ENCODE data around the gene TMPRSS3.

GRCh38 chr21:42441963-42442362 lies 46.1 kb upstream of the TMPRSS3 start:
- TF ChIP-seq CHD2 (IDR thresholded peaks at IDR 0.05; ENCODE audit: low read depth, low read length) (no peak), CTCF (CRISPR knock-in tag; IDR thresholded peaks at IDR 0.05) (no peak), ZFP62 (CRISPR knock-in tag; IDR thresholded peaks at IDR 0.05) (no peak), HMG20B (CRISPR knock-in tag; conservative IDR thresholded peaks at IDR 0.05) (no peak), RAD51 (IDR thresholded peaks at IDR 0.05; ENCODE audit: borderline replicate concordance) (no peak), EZH2 (conservative IDR thresholded peaks at IDR 0.05; ENCODE audit: low read depth, low read length) (no peak), IRF1 (CRISPR knock-in tag; IDR thresholded peaks at IDR 0.05; ENCODE audit: low read depth) (no peak), TCF7L2 (IDR thresholded peaks at IDR 0.05; ENCODE audit: low read depth, low read length) (no peak), PHF8 (CRISPR knock-in tag; IDR thresholded peaks at IDR 0.05) (no peak), POLR2AphosphoS5 (IDR thresholded peaks at IDR 0.05; ENCODE audit: low read depth, low read length) (no peak), DR1 (CRISPR knock-in tag; IDR thresholded peaks at IDR 0.05) (no peak)

Measured in HepG2 (cell line).